Fibroblast of lung (primary cell): ENCODE measurements around the gene WDR33. TPM values are rescaled to one million over a fixed set of nuclear protein-coding genes. Genes with fewer than 3 reads are reported as not detected.

Experiments
- DNase-seq, 2 donors: peaks; one replicate each; pipeline versions ENCODE4 v3.0.0 to v3.0.0-alpha.2; 2010; ENCODE audit warnings: low read depth in 2 of 2
- H2AFZ ChIP-seq: 2 replicates; pipeline ENCODE4 v1.5.1; 2012; ENCODE audit warnings: low read length, control low read depth, inconsistent platforms
- H3K27ac ChIP-seq: 2 replicates; pipeline ENCODE4 v1.5.1; 2011; ENCODE audit warnings: low read length, control low read depth; ENCODE audit not compliant: insufficient read depth
- H3K27me3 ChIP-seq: 2 replicates; pipeline ENCODE4 v1.5.1; 2011; ENCODE audit warnings: mild to moderate bottlenecking, low read length; ENCODE audit not compliant: control insufficient read depth, insufficient read depth
- H3K36me3 ChIP-seq: 2 replicates; pipeline ENCODE4 v1.5.1; 2011; ENCODE audit warnings: low read length; ENCODE audit not compliant: control insufficient read depth, insufficient read depth
- H3K4me1 ChIP-seq: 2 replicates; pipeline ENCODE4 v1.5.1; 2011; ENCODE audit warnings: low read length; ENCODE audit not compliant: control insufficient read depth, insufficient read depth; ENCODE audit errors: extremely low read depth
- H3K4me2 ChIP-seq: 2 replicates; pipeline ENCODE4 v1.5.1; 2011; ENCODE audit warnings: low read length, control low read depth; ENCODE audit not compliant: insufficient read depth; ENCODE audit errors: extremely low read depth
- H3K4me3 ChIP-seq, 4 experiments: fragments of 200-600 bp in 1 of 4; sonication (generic) in 1 of 4; replicated peaks in 1 of 4; 2 replicates each; pipeline ENCODE4 v1.5.1; 2011 to 2016; ENCODE audit warnings: low read length in 4 of 4, low read depth in 3 of 4, mild to moderate bottlenecking in 3 of 4, control low read depth in 2 of 4, inconsistent platforms in 1 of 4, mixed read lengths in 1 of 4; ENCODE audit not compliant: insufficient read depth in 1 of 4; ENCODE audit errors: control extremely low read depth in 1 of 4
- H3K79me2 ChIP-seq: 2 replicates; pipeline ENCODE4 v1.5.1; 2012; ENCODE audit warnings: mild to moderate bottlenecking, low read length, inconsistent platforms; ENCODE audit not compliant: control insufficient read depth, insufficient read depth
- H3K9ac ChIP-seq: 2 replicates; pipeline ENCODE4 v1.5.1; 2011; ENCODE audit warnings: mild to moderate bottlenecking, low read length, control low read depth; ENCODE audit not compliant: insufficient read depth
- H3K9me3 ChIP-seq: 2 replicates; pipeline ENCODE4 v1.5.1; 2012; ENCODE audit warnings: low read depth, low read length; ENCODE audit not compliant: control insufficient read depth, insufficient read depth
- H4K20me1 ChIP-seq: 2 replicates; pipeline ENCODE4 v1.5.1; 2011; ENCODE audit warnings: low read length; ENCODE audit not compliant: control insufficient read depth, insufficient read depth; ENCODE audit errors: extremely low read depth
- CTCF ChIP-seq, 2 donors: IDR thresholded peaks in 1 of 2; conservative IDR thresholded peaks in 1 of 2; 1 replicate in 1 of 2; 2 replicates in 1 of 2; pipeline ENCODE4 v1.5.1; 2011 to 2012; ENCODE audit warnings: low read length in 2 of 2, control low read depth in 1 of 2, inconsistent platforms in 1 of 2, low read depth in 1 of 2, mild to moderate bottlenecking in 1 of 2
- EZH2 ChIP-seq: IDR thresholded peaks from 2 replicates; pipeline ENCODE4 v1.5.1; 2012; ENCODE audit warnings: low read length, control low read depth, mild to moderate bottlenecking; ENCODE audit errors: missing control alignments
- polyA plus RNA-seq, 2 donors: library from polyadenylated mRNA; depleted of rRNA in 1 of 2; stranded (reverse) in 1 of 2; unstranded in 1 of 2; fragments of >200 nt; gene quantifications; 2 replicates each; pipeline ENCODE4 v1.2.1, GENCODE V29; 2011 to 2012; ENCODE audit warnings: missing spikeins in 1 of 2
- total RNA-seq: library from RNA; depleted of rRNA; stranded (reverse); fragments of >200 nt; gene quantifications from 2 replicates; pipeline ENCODE4 v1.2.1, GENCODE V29; 2014

WDR33 gene
- total and polyA plus RNA-seq, 2 donors (not counting 1 experiment from before 2014, with no cell fraction given), result 27.2 to 28.6 TPM

- Histone ChIP-seq H3K36me3 (no peaks in the 10 kb centered on the region), H3K27me3 (peaks cover 17% of the 10 kb centered on the region), H4K20me1 (no peaks in the 10 kb centered on the region), H3K27ac (no peak overlapping the region), H3K4me3 (no peak overlapping the region), H3K79me2 (no peaks in the 10 kb centered on the region), H3K4me2 (no peak overlapping the region), H3K9me3 (no peaks in the 10 kb centered on the region), H2AFZ (no peak overlapping the region), H3K9ac (no peak overlapping the region), H3K4me1 (peaks cover 3% of the 10 kb centered on the region)
- no peak for TF ChIP-seq EZH2
- TF ChIP-seq CTCF (conservative IDR thresholded peaks at IDR 0.05 in 1 of 2, IDR thresholded peaks at IDR 0.05 in 1 of 2; ENCODE audit: low read depth in 1 of 2, low read length in 2 of 2), result no peak
- no peak for DNase-seq
Measured at GRCh38 chr2:127660291-127660578, 150.7 kb downstream of the WDR33 start.

- Histone ChIP-seq H4K20me1 (no peaks in the 10 kb centered on the region), H2AFZ (no peak overlapping the region), H3K36me3 (no peaks in the 10 kb centered on the region), H3K9me3 (no peaks in the 10 kb centered on the region), H3K4me2 (no peak overlapping the region), H3K27me3 (peaks cover 12% of the 10 kb centered on the region), H3K27ac (no peak overlapping the region), H3K79me2 (no peaks in the 10 kb centered on the region), H3K4me3 (no peak overlapping the region), H3K9ac (no peak overlapping the region), H3K4me1 (peaks cover 3% of the 10 kb centered on the region)
- TF ChIP-seq CTCF (conservative IDR thresholded peaks at IDR 0.05 in 1 of 2, IDR thresholded peaks at IDR 0.05 in 1 of 2; ENCODE audit: low read depth in 1 of 2, low read length in 2 of 2) (no peak), EZH2 (no peak)
- no peak for DNase-seq
Measured at GRCh38 chr2:127659408-127660290, 151.3 kb downstream of the WDR33 start.

- H3K36me3 ChIP-seq, result no peaks in the 10 kb centered on the region
- no peak overlapping the region for H3K4me3 ChIP-seq
- no peak for DNase-seq
- H2AFZ ChIP-seq, result no peak overlapping the region
- no peak overlapping the region for H3K27ac ChIP-seq
- H3K4me2 ChIP-seq, result no peak overlapping the region
- H3K4me1 ChIP-seq, result peaks cover 3% of the 10 kb centered on the region
- peaks cover 7% of the 10 kb centered on the region for H3K27me3 ChIP-seq
- H4K20me1 ChIP-seq, result no peaks in the 10 kb centered on the region
- H3K9ac ChIP-seq, result no peak overlapping the region
- no peak for TF ChIP-seq CTCF (conservative IDR thresholded peaks at IDR 0.05 in 1 of 2, IDR thresholded peaks at IDR 0.05 in 1 of 2; ENCODE audit: low read depth in 1 of 2, low read length in 2 of 2)
- TF ChIP-seq EZH2, result no peak
- no peaks in the 10 kb centered on the region for H3K79me2 ChIP-seq
- no peaks in the 10 kb centered on the region for H3K9me3 ChIP-seq
Measured at GRCh38 chr2:127658641-127659407, 152.1 kb downstream of the WDR33 start.
